Measurements from ENCODE around the gene PRF1. TPM values are rescaled to one million over a fixed set of nuclear protein-coding genes. Genes with fewer than 3 reads are reported as not detected.
"Not testable (repeated sequence)": the region's sequence is repeated elsewhere in the genome, so short reads cannot be mapped to it uniquely, and the experiment has no call there.

The PRF1 gene
- total and polyA plus RNA-seq, 2 of the 13 experiments (the other 11 are each of a cell fraction or from before 2014, with no cell fraction given) = 1.00 to 1.4 TPM

DNA sequence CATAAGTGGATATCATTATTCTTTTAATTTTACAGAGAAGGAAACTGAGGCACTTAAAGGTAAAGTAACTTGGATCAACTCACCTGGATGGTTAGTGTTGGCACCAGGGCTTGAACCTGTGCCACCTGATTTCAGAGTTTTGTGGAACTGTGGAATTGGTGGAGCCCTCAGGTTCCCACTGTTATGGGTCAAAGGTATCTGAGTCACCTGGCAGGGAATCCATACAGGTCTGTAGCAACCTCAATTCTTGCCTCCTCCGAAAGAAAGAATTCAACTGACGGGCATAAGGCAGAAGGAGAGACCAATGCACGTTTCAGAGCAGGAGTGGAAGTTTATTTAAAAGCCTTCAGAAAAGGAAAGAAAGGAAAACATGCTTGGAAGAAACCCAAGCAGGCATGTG is 44.5 kb upstream of the PRF1 start:
- intact Hi-C loops (cut with micrococcal nuclease; ENCODE audit: unreplicated experiment) = no loop called here
- ChIA-PET POLR2A (no interaction called here), CTCF (ENCODE audit: low intra/inter-chr PET ratio, low total read pairs) (no interaction called here)
- FAIRE-seq = no peak
- no peak for DNase-seq (ENCODE audit: low spot score)
- Histone ChIP-seq H3K4me3 (replicated peaks in 1 of 3; ENCODE audit: insufficient read depth in 1 of 3, low read depth in 2 of 3, low read length in 3 of 3) (no peak overlapping the region), H2AFZ (ENCODE audit: low read length) (no peak overlapping the region), H3K9me3 (ENCODE audit: low read length) (peaks cover 26% of the 10 kb centered on the region), H3K36me3 (replicated peaks in 1 of 2; ENCODE audit: control insufficient read depth in 1 of 2, insufficient read depth in 2 of 2, low read length in 2 of 2) (no peaks in the 10 kb centered on the region), H3K79me2 (ENCODE audit: insufficient read depth, low read length) (no peaks in the 10 kb centered on the region), H3K27me3 (ENCODE audit: control insufficient read depth in 1 of 2, insufficient read depth in 2 of 2, low read length in 2 of 2) (no peaks in the 10 kb centered on the region), H3K4me1 (ENCODE audit: insufficient read depth, low read length) (0 out of 2 replicates have a peak, but pooled peaks cover 4% of the 10 kb centered on the region), H4K20me1 (ENCODE audit: insufficient read depth, low read length) (no peaks in the 10 kb centered on the region), H3K4me2 (ENCODE audit: low read depth, low read length) (no peak overlapping the region), H3K9ac (ENCODE audit: insufficient read depth, low read depth, low read length) (no peak overlapping the region), H3K27ac (ENCODE audit: extremely low read length, insufficient read depth, low read length) (no peak overlapping the region)
- TF ChIP-seq SIX4 (CRISPR knock-in tag; IDR thresholded peaks at IDR 0.05) (no peak), ZFP62 (CRISPR knock-in tag; IDR thresholded peaks at IDR 0.05) (no peak), CBX2 (IDR thresholded peaks at IDR 0.05; ENCODE audit: low read depth, low read length) (no peak), CBX2 (CRISPR knock-in tag; IDR thresholded peaks at IDR 0.05; ENCODE audit: low read depth) (no peak), ZC3H13 (CRISPR knock-in tag; IDR thresholded peaks at IDR 0.05) (no peak), CENPT (CRISPR knock-in tag; IDR thresholded peaks at IDR 0.05; ENCODE audit: low read depth) (no peak)
- no peak for ATAC-seq
- in situ Hi-C loops (cut with HindIII; ENCODE audit: extremely low pct_ligation_motif_present, low pct_unique_long_range_greater_than_20kb) = no loop called here
- 31% methylated on average over 2 of the region's 3 CpGs for WGBS (ENCODE audit: low lambda C conversion rate)
- BruUV-seq (replicated peaks) = no TSS peak

DNA sequence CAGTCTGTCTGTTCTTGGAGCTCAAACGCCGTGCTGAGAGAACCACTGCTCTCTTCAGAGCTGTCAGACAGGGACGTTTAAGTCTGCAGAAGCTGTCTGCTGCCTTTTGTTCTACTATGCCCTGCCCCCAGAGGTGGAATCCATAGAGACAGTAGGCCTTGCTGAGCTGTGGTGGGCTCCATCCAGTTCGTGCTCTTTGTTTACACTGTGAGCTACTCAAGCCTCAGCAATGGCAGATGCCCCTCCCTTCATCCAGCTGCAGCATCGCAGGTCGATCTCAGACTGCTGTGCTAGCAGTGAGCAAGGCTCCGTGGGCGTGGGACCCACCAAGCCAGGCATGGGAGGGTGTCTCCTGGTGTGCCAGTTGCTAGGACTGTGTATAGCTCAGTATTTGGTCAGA is 42.4 kb upstream of the PRF1 start:
- ATAC-seq; H4K20me1 ChIP-seq (ENCODE audit: insufficient read depth, low read length); H3K9ac ChIP-seq (ENCODE audit: insufficient read depth, low read depth, low read length); H3K27ac ChIP-seq (ENCODE audit: extremely low read length, insufficient read depth, low read length); intact Hi-C loops (cut with micrococcal nuclease; ENCODE audit: unreplicated experiment); CTCF ChIA-PET (ENCODE audit: low intra/inter-chr PET ratio, low total read pairs); H3K36me3 ChIP-seq (replicated peaks in 1 of 2; ENCODE audit: control insufficient read depth in 1 of 2, insufficient read depth in 2 of 2, low read length in 2 of 2); FAIRE-seq; H3K4me1 ChIP-seq (ENCODE audit: insufficient read depth, low read length); H3K27me3 ChIP-seq (ENCODE audit: control insufficient read depth in 1 of 2, insufficient read depth in 2 of 2, low read length in 2 of 2); POLR2A ChIA-PET; in situ Hi-C loops (cut with HindIII; ENCODE audit: extremely low pct_ligation_motif_present, low pct_unique_long_range_greater_than_20kb); H3K4me2 ChIP-seq (ENCODE audit: low read depth, low read length); DNase-seq (ENCODE audit: low spot score); H2AFZ ChIP-seq (ENCODE audit: low read length); H3K79me2 ChIP-seq (ENCODE audit: insufficient read depth, low read length); BruUV-seq (replicated peaks); H3K4me3 ChIP-seq (replicated peaks in 1 of 3; ENCODE audit: insufficient read depth in 1 of 3, low read depth in 2 of 3, low read length in 3 of 3): not testable (repeated sequence)
- H3K9me3 ChIP-seq (ENCODE audit: low read length) = peaks cover 18% of the 10 kb centered on the region
- no CpG with 5 or more reads among the region's 8 CpGs for WGBS (ENCODE audit: low lambda C conversion rate)

GRCh38 chr10:70643272-70643671 is 40.7 kb upstream of the PRF1 start:
- BruUV-seq (replicated peaks); intact Hi-C loops (cut with micrococcal nuclease; ENCODE audit: unreplicated experiment); H4K20me1 ChIP-seq (ENCODE audit: insufficient read depth, low read length); H3K9me3 ChIP-seq (ENCODE audit: low read length); H3K79me2 ChIP-seq (ENCODE audit: insufficient read depth, low read length); ATAC-seq; H3K36me3 ChIP-seq (replicated peaks in 1 of 2; ENCODE audit: control insufficient read depth in 1 of 2, insufficient read depth in 2 of 2, low read length in 2 of 2); H2AFZ ChIP-seq (ENCODE audit: low read length); in situ Hi-C loops (cut with HindIII; ENCODE audit: extremely low pct_ligation_motif_present, low pct_unique_long_range_greater_than_20kb); DNase-seq (ENCODE audit: low spot score); H3K27me3 ChIP-seq (ENCODE audit: control insufficient read depth in 1 of 2, insufficient read depth in 2 of 2, low read length in 2 of 2); H3K4me3 ChIP-seq (replicated peaks in 1 of 3; ENCODE audit: insufficient read depth in 1 of 3, low read depth in 2 of 3, low read length in 3 of 3); CTCF ChIA-PET (ENCODE audit: low intra/inter-chr PET ratio, low total read pairs); H3K4me2 ChIP-seq (ENCODE audit: low read depth, low read length); H3K4me1 ChIP-seq (ENCODE audit: insufficient read depth, low read length); POLR2A ChIA-PET; H3K9ac ChIP-seq (ENCODE audit: insufficient read depth, low read depth, low read length); H3K27ac ChIP-seq (ENCODE audit: extremely low read length, insufficient read depth, low read length); FAIRE-seq: not testable (repeated sequence)
- WGBS (ENCODE audit: low lambda C conversion rate) = 35% methylated on average over 3 of the region's 3 CpGs

DNA sequence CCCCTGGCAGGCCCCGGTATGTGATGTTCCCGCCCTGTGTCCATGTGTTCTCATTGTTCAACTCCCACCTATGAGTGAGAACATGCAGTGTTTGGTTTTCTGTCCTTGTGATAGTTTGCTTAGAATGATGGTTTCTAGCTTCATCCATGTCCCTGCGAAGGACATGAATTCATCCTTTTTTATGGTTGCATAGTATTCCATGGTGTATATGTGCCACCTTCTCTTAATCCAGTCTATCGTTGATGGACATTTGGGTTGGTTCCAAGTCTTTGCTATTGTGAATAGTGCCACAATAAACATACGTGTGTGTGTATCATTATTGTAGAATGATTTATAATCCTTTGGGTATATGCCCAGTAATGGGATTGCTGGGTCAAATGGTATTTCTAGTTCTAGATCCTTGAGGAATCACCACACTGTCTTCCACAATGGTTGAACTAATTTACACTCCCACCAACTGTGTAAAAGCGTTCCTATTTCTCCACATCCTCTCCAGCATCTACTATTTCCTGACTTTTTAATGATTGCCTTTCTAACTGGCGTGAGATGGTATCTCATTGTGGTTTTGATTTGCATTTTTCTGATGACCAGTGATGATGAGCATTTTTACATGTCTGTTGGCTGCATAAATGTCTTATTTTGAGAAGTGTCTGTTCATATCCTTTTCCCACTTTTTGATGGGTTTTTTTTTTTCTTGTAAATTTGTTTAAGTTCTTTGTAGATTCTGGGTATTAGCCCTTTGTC is 37.3 kb upstream of the PRF1 start:
- 23% methylated on average over 7 of the region's 7 CpGs for WGBS (ENCODE audit: low lambda C conversion rate)
- not testable (repeated sequence) for BruUV-seq (replicated peaks)

More for the DNA sequence above, 37.3 kb upstream of the PRF1 start:
- H4K20me1 ChIP-seq (ENCODE audit: insufficient read depth, low read length); intact Hi-C loops (cut with micrococcal nuclease; ENCODE audit: unreplicated experiment); FAIRE-seq; H3K9me3 ChIP-seq (ENCODE audit: low read length); ATAC-seq; H3K27ac ChIP-seq (ENCODE audit: extremely low read length, insufficient read depth, low read length); H2AFZ ChIP-seq (ENCODE audit: low read length); H3K9ac ChIP-seq (ENCODE audit: insufficient read depth, low read depth, low read length); H3K4me1 ChIP-seq (ENCODE audit: insufficient read depth, low read length); H3K27me3 ChIP-seq (ENCODE audit: control insufficient read depth in 1 of 2, insufficient read depth in 2 of 2, low read length in 2 of 2); H3K79me2 ChIP-seq (ENCODE audit: insufficient read depth, low read length); DNase-seq (ENCODE audit: low spot score); H3K4me3 ChIP-seq (replicated peaks in 1 of 3; ENCODE audit: insufficient read depth in 1 of 3, low read depth in 2 of 3, low read length in 3 of 3); in situ Hi-C loops (cut with HindIII; ENCODE audit: extremely low pct_ligation_motif_present, low pct_unique_long_range_greater_than_20kb); POLR2A ChIA-PET; CTCF ChIA-PET (ENCODE audit: low intra/inter-chr PET ratio, low total read pairs); H3K4me2 ChIP-seq (ENCODE audit: low read depth, low read length); H3K36me3 ChIP-seq (replicated peaks in 1 of 2; ENCODE audit: control insufficient read depth in 1 of 2, insufficient read depth in 2 of 2, low read length in 2 of 2): not testable (repeated sequence)
